Mesothelial cell of epicardium (in vitro differentiated cells): Measurements from ENCODE around the gene HOXA4. TPM values are rescaled to one million over a fixed set of nuclear protein-coding genes. Genes with fewer than 3 reads are reported as not detected.

Source experiments
- DNase-seq, 2 experiments: peaks; one replicate each; pipeline ENCODE4 v3.0.0; 2021; ENCODE audit warnings: low spot score in 2 of 2; ENCODE audit not compliant: unreplicated experiment in 2 of 2
- H3K27ac Mint-ChIP-seq: 2 replicates; pipeline ENCODE4 v1.8.0; 2021; ENCODE audit warnings: mixed read lengths
- H3K27me3 Mint-ChIP-seq: 2 replicates; pipeline ENCODE4 v1.8.0; 2021; ENCODE audit warnings: low read depth, mixed read lengths
- H3K36me3 Mint-ChIP-seq: 2 replicates; pipeline ENCODE4 v1.8.0; 2021; ENCODE audit warnings: mixed read lengths
- H3K4me1 Mint-ChIP-seq: 2 replicates; pipeline ENCODE4 v1.8.0; 2021; ENCODE audit warnings: mixed read lengths
- H3K4me3 Mint-ChIP-seq: 2 replicates; pipeline ENCODE4 v1.8.0; 2021; ENCODE audit warnings: mild to moderate bottlenecking, moderate library complexity, mixed read lengths
- H3K9me3 Mint-ChIP-seq: 2 replicates; pipeline ENCODE4 v1.8.0; 2021; ENCODE audit warnings: mixed read lengths
- total RNA-seq: library from RNA; stranded (reverse); gene quantifications from 3 replicates; pipeline ENCODE4 v1.2.1, GENCODE V29; 2021
- TF ChIP-seq, protein P1 (sequence below): fragments of 200-600 bp; sonication (generic); IDR thresholded peaks from one replicate; pipeline ENCODE4 v1.5.0; 2021; ENCODE audit warnings: antibody characterized with exemption; ENCODE audit not compliant: unreplicated experiment

The HOXA4 gene
- total RNA-seq, 1 donor from 2014 or later, result 55.9 TPM

GRCh38 chr7:27129729-27130539 is 623 bp downstream of the HOXA4 start:
- TF ChIP-seq, protein P1, sequence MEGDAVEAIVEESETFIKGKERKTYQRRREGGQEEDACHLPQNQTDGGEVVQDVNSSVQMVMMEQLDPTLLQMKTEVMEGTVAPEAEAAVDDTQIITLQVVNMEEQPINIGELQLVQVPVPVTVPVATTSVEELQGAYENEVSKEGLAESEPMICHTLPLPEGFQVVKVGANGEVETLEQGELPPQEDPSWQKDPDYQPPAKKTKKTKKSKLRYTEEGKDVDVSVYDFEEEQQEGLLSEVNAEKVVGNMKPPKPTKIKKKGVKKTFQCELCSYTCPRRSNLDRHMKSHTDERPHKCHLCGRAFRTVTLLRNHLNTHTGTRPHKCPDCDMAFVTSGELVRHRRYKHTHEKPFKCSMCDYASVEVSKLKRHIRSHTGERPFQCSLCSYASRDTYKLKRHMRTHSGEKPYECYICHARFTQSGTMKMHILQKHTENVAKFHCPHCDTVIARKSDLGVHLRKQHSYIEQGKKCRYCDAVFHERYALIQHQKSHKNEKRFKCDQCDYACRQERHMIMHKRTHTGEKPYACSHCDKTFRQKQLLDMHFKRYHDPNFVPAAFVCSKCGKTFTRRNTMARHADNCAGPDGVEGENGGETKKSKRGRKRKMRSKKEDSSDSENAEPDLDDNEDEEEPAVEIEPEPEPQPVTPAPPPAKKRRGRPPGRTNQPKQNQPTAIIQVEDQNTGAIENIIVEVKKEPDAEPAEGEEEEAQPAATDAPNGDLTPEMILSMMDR, result no peak
- Mint-ChIP-seq H3K9me3 (no peaks in the 10 kb centered on the region), H3K4me1 (peaks cover 84% of the 10 kb centered on the region), H3K4me3 (peak overlapping the region; percentile 88), H3K27me3 (no peaks in the 10 kb centered on the region), H3K36me3 (peaks cover 14% of the 10 kb centered on the region), H3K27ac (peak overlapping the region; percentile 100)
- DNase-seq, result peak in 1 of 2 experiments; percentile 64

- Mint-ChIP-seq H3K36me3 (peaks cover 21% of the 10 kb centered on the region), H3K4me1 (peaks cover 84% of the 10 kb centered on the region), H3K4me3 (peak overlapping the region; percentile 88), H3K9me3 (no peaks in the 10 kb centered on the region), H3K27ac (peak overlapping the region; percentile 100), H3K27me3 (no peaks in the 10 kb centered on the region)
- TF ChIP-seq, protein P1, result no peak
- DNase-seq, result peak in 1 of 2 experiments; percentile 49
These were observed 1.5 kb downstream of the HOXA4 start for GRCh38 chr7:27128776-27129728.

DNA sequence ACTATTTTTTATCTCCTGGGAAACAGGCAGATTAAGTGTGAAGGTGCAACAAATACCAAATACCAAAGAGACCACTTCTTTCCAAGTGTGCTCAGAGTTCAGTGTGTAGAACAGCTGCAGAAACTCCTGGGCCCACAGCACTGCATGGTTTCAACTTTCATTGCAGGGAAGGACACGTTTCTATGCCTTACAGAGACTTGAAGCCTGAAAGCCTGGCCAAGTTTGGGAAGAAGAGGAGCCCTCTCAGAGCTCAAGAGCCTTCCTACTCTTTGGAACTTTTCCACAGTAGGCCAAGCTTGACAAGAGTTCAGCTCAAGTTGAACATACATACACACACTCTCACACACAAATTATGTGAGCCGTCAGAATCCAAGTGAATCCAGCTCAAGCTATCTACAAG is 2.5 kb downstream of the HOXA4 start:
- H3K9me3 Mint-ChIP-seq, result no peaks in the 10 kb centered on the region
- H3K27me3 Mint-ChIP-seq, result no peaks in the 10 kb centered on the region
- H3K4me3 Mint-ChIP-seq, result peak overlapping the region; percentile 88
- TF ChIP-seq, protein P1, result no peak
- peaks cover 84% of the 10 kb centered on the region for H3K4me1 Mint-ChIP-seq
- H3K36me3 Mint-ChIP-seq, result peaks cover 24% of the 10 kb centered on the region
- H3K27ac Mint-ChIP-seq, result peak overlapping the region; percentile 100
- no peak for DNase-seq

DNA sequence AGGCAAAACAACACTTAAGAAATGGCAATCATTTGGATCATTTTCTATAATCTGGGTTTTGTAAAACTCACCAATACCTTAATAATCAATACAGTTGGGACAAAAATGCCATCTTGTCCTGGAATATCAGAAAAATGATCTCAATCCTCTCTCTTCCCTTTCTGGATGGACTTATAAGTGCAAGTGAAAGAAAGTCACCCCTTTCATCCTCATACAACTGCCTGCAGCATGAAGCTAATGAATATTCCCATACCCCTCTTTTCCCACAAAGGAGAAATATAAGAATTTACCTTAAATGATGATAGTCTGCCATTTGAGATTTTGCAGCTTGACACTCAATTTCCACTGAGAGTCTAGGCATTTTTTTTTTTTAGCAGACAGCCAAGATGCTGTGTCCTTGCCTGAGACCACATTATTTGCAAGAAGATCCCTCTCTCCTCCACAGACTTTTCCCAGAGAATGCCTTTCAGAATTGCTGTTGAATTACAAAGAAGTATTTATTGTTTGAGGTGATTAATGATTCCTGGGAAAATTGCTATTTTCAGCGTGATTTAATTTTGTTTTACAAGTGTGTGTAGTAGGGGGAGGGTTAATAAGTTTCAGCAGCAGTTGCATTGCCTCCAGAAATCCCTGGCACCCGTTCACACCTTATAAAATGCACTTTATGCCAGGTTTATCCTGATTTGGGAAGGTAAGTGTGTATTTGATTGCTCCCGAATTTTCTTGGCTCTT is 3.8 kb downstream of the HOXA4 start:
- no peaks in the 10 kb centered on the region for H3K27me3 Mint-ChIP-seq
- TF ChIP-seq, protein P1, result no peak
- H3K4me1 Mint-ChIP-seq, result peaks cover 86% of the 10 kb centered on the region
- DNase-seq, result no peak
- H3K9me3 Mint-ChIP-seq, result no peaks in the 10 kb centered on the region
- H3K27ac Mint-ChIP-seq, result peak overlapping the region; percentile 100
- H3K36me3 Mint-ChIP-seq, result peaks cover 35% of the 10 kb centered on the region
- peak overlapping the region; percentile 88 for H3K4me3 Mint-ChIP-seq

DNA sequence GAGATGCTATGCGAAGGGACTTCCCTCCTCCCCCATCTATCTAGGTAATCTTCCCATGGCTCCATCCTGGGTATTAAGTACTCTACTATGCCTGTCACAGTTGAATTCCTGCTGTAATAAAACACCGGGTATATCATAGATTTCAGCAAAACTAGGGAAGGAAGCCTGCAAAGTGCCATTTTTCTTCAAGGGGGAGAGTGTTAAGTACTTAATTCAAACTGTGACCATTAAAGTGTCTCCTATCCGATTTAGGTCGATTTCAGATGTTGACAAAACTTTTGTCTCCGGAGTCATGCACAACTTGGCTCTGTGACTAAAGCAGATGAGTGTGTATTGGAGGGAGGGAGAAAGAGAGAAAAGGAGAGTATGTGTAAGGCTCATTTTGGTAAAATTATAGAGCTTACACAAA is 4.6 kb downstream of the HOXA4 start:
- H3K27ac Mint-ChIP-seq, result peak overlapping the region; percentile 100
- TF ChIP-seq, protein P1, result no peak
- H3K27me3 Mint-ChIP-seq, result no peaks in the 10 kb centered on the region
- H3K36me3 Mint-ChIP-seq, result peaks cover 36% of the 10 kb centered on the region
- H3K9me3 Mint-ChIP-seq, result no peaks in the 10 kb centered on the region
- H3K4me3 Mint-ChIP-seq, result peak overlapping the region; percentile 88
- peaks cover 86% of the 10 kb centered on the region for H3K4me1 Mint-ChIP-seq
- DNase-seq, result no peak
